22Rv1 (cell line): Measurements from ENCODE around the gene METTL25.

Source experiments
- ZFX ChIP-seq: fragments of 450-650 bp; IDR thresholded peaks from 2 replicates; pipeline ENCODE4 v1.6.1; 2017; ENCODE audit warnings: antibody characterized with exemption, borderline replicate concordance
- TF ChIP-seq, protein P1 (sequence below): fragments of 450-650 bp; IDR thresholded peaks from 2 replicates; pipeline ENCODE4 v1.5.1; 2017; ENCODE audit warnings: mild to moderate bottlenecking

DNA sequence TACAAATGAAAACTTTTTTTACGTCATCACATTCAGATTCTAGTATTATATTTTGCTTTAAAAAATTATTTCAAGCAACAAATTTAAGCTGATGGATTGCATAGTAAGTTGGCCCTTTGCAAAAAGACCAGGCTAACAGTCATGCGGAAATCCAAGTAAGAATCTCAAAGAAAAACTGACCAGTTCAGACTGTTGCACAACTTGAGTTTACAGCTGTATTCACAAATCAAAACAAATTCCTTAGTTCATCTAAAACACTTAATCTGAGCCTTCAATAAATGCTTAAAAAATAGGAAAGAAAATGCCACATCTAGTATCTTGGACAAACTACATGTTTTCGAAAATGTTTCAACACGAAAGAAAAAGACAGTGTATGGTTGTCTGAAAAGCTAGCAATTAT lies 989 bp upstream of the METTL25 start:
- TF ChIP-seq, protein P1, sequence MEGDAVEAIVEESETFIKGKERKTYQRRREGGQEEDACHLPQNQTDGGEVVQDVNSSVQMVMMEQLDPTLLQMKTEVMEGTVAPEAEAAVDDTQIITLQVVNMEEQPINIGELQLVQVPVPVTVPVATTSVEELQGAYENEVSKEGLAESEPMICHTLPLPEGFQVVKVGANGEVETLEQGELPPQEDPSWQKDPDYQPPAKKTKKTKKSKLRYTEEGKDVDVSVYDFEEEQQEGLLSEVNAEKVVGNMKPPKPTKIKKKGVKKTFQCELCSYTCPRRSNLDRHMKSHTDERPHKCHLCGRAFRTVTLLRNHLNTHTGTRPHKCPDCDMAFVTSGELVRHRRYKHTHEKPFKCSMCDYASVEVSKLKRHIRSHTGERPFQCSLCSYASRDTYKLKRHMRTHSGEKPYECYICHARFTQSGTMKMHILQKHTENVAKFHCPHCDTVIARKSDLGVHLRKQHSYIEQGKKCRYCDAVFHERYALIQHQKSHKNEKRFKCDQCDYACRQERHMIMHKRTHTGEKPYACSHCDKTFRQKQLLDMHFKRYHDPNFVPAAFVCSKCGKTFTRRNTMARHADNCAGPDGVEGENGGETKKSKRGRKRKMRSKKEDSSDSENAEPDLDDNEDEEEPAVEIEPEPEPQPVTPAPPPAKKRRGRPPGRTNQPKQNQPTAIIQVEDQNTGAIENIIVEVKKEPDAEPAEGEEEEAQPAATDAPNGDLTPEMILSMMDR: no peak
- TF ChIP-seq ZFX: no peak
